ENCODE measurements around the gene SHC2. TPM values are rescaled to one million over a fixed set of nuclear protein-coding genes. Genes with fewer than 3 reads are reported as not detected.

Gene SHC2
- total and polyA plus RNA-seq, 2 of the 8 experiments (the other 6 are each of a cell fraction or from before 2014, with no cell fraction given), result 4.4 to 7.3 TPM

GRCh38 chr19:461721-462551 lies 1.1 kb upstream of the SHC2 start (continued):
- no peak for TF ChIP-seq TEAD4 (IDR thresholded peaks at IDR 0.05; ENCODE audit: low read depth, low read length)

All from H1 (cell line).